ENCODE results near the gene KLF4. TPM values are rescaled to one million over a fixed set of nuclear protein-coding genes. Genes with fewer than 3 reads are reported as not detected.

The KLF4 gene
- 1.0 TPM in 2 replicates for total RNA-seq

GRCh38 chr9:107489687-107490605, at the start of gene KLF4:
KLF4 (minus strand) TSS chr9:107489769; CDS start chr9:107489172, 597 bp downstream.
- Mint-ChIP-seq H3K9me3 (no peaks in the 10 kb centered on the region), H3K27ac (no peak within 1 kb of the TSS), H3K4me1 (peaks cover 28% of the 10 kb centered on the region), H3K36me3 (ENCODE audit: low read depth) (no peaks in the 10 kb centered on the region), H3K4me3 (peak within 1 kb of the TSS; percentile 78), H3K27me3 (peaks cover 46% of the 10 kb centered on the region)
- no peak for TF ChIP-seq CTCF (IDR thresholded peaks at IDR 0.05)
- ChIA-PET POLR2A (interaction anchor here (1.1 kb wide), 1 partner anchor 8 kb away, joined by 3 read pairs; no protein-coding TSS in a partner anchor), CTCF (interaction anchor here (1.0 kb wide), 1 partner anchor 1075 kb away, joined by 4 read pairs; no protein-coding TSS in a partner anchor)
- ATAC-seq (ENCODE audit: low read depth) = peak; percentile 73
- DNase-seq = peak; percentile 68
- intact Hi-C loops (cut with micrococcal nuclease) = loop anchor here (2.0 to 10.0 kb wide), 6 partner anchors 147 to 1825 kb away; partner anchors contain the start of genes CTNNAL1 and RAD23B

- intact Hi-C loops (cut with micrococcal nuclease) = no loop called here
- CTCF ChIA-PET = no interaction called here
- TF ChIP-seq CTCF (IDR thresholded peaks at IDR 0.05) = no peak
- Mint-ChIP-seq H3K4me3 (no peak overlapping the region), H3K27ac (no peak overlapping the region), H3K27me3 (no peaks in the 10 kb centered on the region), H3K36me3 (ENCODE audit: low read depth) (no peaks in the 10 kb centered on the region), H3K4me1 (no peaks in the 10 kb centered on the region), H3K9me3 (no peaks in the 10 kb centered on the region)
- DNase-seq (no peak), ATAC-seq (ENCODE audit: low read depth) (no peak)
- POLR2A ChIA-PET = no interaction called here
Observed at GRCh38 chr9:107536462-107536861, 46.9 kb upstream of the KLF4 start.

- no peak for TF ChIP-seq CTCF (IDR thresholded peaks at IDR 0.05)
- ATAC-seq (ENCODE audit: low read depth) = no peak
- no peak overlapping the region for H3K27ac Mint-ChIP-seq
- ChIA-PET CTCF (no interaction called here), POLR2A (no interaction called here)
- no peak for DNase-seq
- intact Hi-C loops (cut with micrococcal nuclease) = no loop called here
- no peak overlapping the region for H3K4me3 Mint-ChIP-seq
- no peaks in the 10 kb centered on the region for H3K4me1 Mint-ChIP-seq
- H3K27me3 Mint-ChIP-seq = no peaks in the 10 kb centered on the region
- no peaks in the 10 kb centered on the region for H3K9me3 Mint-ChIP-seq
- no peaks in the 10 kb centered on the region for H3K36me3 Mint-ChIP-seq (ENCODE audit: low read depth)
Observed at GRCh38 chr9:107534510-107535078, 45.0 kb upstream of the KLF4 start.

- Mint-ChIP-seq H3K4me1 (no peaks in the 10 kb centered on the region), H3K27ac (no peak overlapping the region), H3K36me3 (ENCODE audit: low read depth) (no peaks in the 10 kb centered on the region), H3K4me3 (no peak overlapping the region), H3K9me3 (no peaks in the 10 kb centered on the region), H3K27me3 (no peaks in the 10 kb centered on the region)
- TF ChIP-seq CTCF (IDR thresholded peaks at IDR 0.05) = no peak
- CTCF ChIA-PET = no interaction called here
- POLR2A ChIA-PET = no interaction called here
- DNase-seq (no peak), ATAC-seq (ENCODE audit: low read depth) (no peak)
- intact Hi-C loops (cut with micrococcal nuclease) = no loop called here
Observed at GRCh38 chr9:107530679-107531078, 41.1 kb upstream of the KLF4 start.

- TF ChIP-seq CTCF (IDR thresholded peaks at IDR 0.05) = no peak
- Mint-ChIP-seq H3K27me3 (no peaks in the 10 kb centered on the region), H3K4me3 (no peak overlapping the region), H3K4me1 (no peaks in the 10 kb centered on the region), H3K36me3 (ENCODE audit: low read depth) (no peaks in the 10 kb centered on the region), H3K9me3 (no peaks in the 10 kb centered on the region), H3K27ac (no peak overlapping the region)
- DNase-seq (no peak), ATAC-seq (ENCODE audit: low read depth) (no peak)
- CTCF ChIA-PET = no interaction called here
- intact Hi-C loops (cut with micrococcal nuclease) = no loop called here
- POLR2A ChIA-PET = no interaction called here
Observed at GRCh38 chr9:107528686-107529085, 39.1 kb upstream of the KLF4 start.
